B cell (primary cell): ENCODE measurements around the gene CDC42EP4. TPM values are rescaled to one million over a fixed set of nuclear protein-coding genes. Genes with fewer than 3 reads are reported as not detected.
A peak's percentile ranks its signal among the peaks of the same experiment; 100 is the strongest.

ENCODE experiments used
- ATAC-seq: fragments of 200-7000 bp; cut with Tn5 transposase; one replicate; pipeline ENCODE4 v1.10.0; 2021; ENCODE audit warnings: low read depth, mild to moderate bottlenecking, moderate number of reproducible peaks, moderate library complexity
- CTCF ChIA-PET: fragments of 350-600 bp; sonication (Branson Sonifier 250); formaldehyde crosslinking; loops from one replicate; lab custom pipeline; 2021; ENCODE audit warnings: antibody characterized with exemption, inconsistent platforms; lab: Charles Lee
- POLR2A ChIA-PET: fragments of 350-600 bp; sonication (Branson Sonifier 250); formaldehyde crosslinking; loops from one replicate; lab custom pipeline; 2021; ENCODE audit warnings: antibody characterized with exemption; lab: Charles Lee
- DNase-seq: peaks from one replicate; pipeline ENCODE4 v3.0.0; 2013
- H2AFZ ChIP-seq: 2 replicates; pipeline ENCODE4 v1.6.1; 2012; ENCODE audit warnings: mild to moderate bottlenecking, low read depth, low read length; ENCODE audit not compliant: insufficient read depth, poor library complexity, severe bottlenecking
- H3K27ac ChIP-seq, 2 donors: 1 replicate in 1 of 2; 2 replicates in 1 of 2; pipeline ENCODE4 v1.5.1; 2012 to 2013; ENCODE audit warnings: low read length in 2 of 2, mild to moderate bottlenecking in 2 of 2, moderate library complexity in 1 of 2
- H3K27me3 ChIP-seq, 4 experiments: fragments of 200-600 bp in 1 of 4; sonication (generic) in 1 of 4; replicated peaks in 1 of 4; 1 replicate in 2 of 4; 2 replicates in 2 of 4; pipeline versions ENCODE4 v1.6.1 to v1.7.0; 2013 to 2016; ENCODE audit warnings: low read length in 3 of 4, mild to moderate bottlenecking in 2 of 4, mixed read lengths in 1 of 4, moderate library complexity in 1 of 4; ENCODE audit not compliant: insufficient read depth in 4 of 4, control insufficient read depth in 3 of 4; ENCODE audit errors: control extremely low read depth in 1 of 4
- H3K36me3 ChIP-seq, 2 experiments: replicated peaks in 1 of 2; 1 replicate in 1 of 2; 2 replicates in 1 of 2; pipeline versions ENCODE4 v1.6.1 to v1.7.1; 2013; ENCODE audit warnings: low read length in 1 of 2; ENCODE audit not compliant: insufficient read depth in 2 of 2, control insufficient read depth in 1 of 2; ENCODE audit errors: control extremely low read depth in 1 of 2, extremely low read depth in 1 of 2
- H3K4me1 ChIP-seq, 2 donors: fragments of 200-600 bp in 1 of 2; sonication (generic) in 1 of 2; 1 replicate in 1 of 2; 2 replicates in 1 of 2; pipeline versions ENCODE4 v1.5.1 to v1.6.1; 2013 to 2017; ENCODE audit warnings: low read length in 2 of 2; ENCODE audit not compliant: control insufficient read depth in 2 of 2, insufficient read depth in 2 of 2
- H3K4me2 ChIP-seq: replicated peaks from 2 replicates; pipeline ENCODE3; 2012; ENCODE audit warnings: mild to moderate bottlenecking, low read depth, low read length; ENCODE audit not compliant: poor library complexity, severe bottlenecking
- H3K4me3 ChIP-seq, 5 experiments: fragments of 200-600 bp in 1 of 5; sonication (generic) in 1 of 5; 1 replicate in 3 of 5; 2 replicates in 2 of 5; pipeline versions ENCODE4 v1.5.1 to v1.7.0; 2011 to 2016; ENCODE audit warnings: low read length in 4 of 5, mild to moderate bottlenecking in 4 of 5, low read depth in 2 of 5, control low read depth in 1 of 5, moderate library complexity in 1 of 5; ENCODE audit not compliant: insufficient read depth in 1 of 5; ENCODE audit errors: control extremely low read depth in 1 of 5, extremely low read depth in 1 of 5
- H3K79me2 ChIP-seq: fragments of 200-600 bp; sonication (generic); one replicate; pipeline ENCODE4 v1.6.0; 2016; ENCODE audit warnings: low read length; ENCODE audit not compliant: control insufficient read depth, insufficient read depth
- H3K9ac ChIP-seq: fragments of 200-600 bp; sonication (generic); 2 replicates; pipeline ENCODE4 v1.6.1; 2017; ENCODE audit warnings: mild to moderate bottlenecking, low read length, moderate library complexity
- H3K9me3 ChIP-seq, 3 donors: one replicate each; pipeline versions ENCODE4 v1.6.1 to v1.7.1; 2013; ENCODE audit warnings: low read length in 2 of 3; ENCODE audit not compliant: control insufficient read depth in 2 of 3, insufficient read depth in 1 of 3; ENCODE audit errors: control extremely low read depth in 1 of 3
- H4K20me1 ChIP-seq: 2 replicates; pipeline ENCODE4 v1.6.0; 2012; ENCODE audit warnings: mild to moderate bottlenecking, low read length; ENCODE audit not compliant: insufficient read depth, control insufficient read depth, poor library complexity, severe bottlenecking
- H3K27ac Mint-ChIP-seq: one replicate; pipeline ENCODE4 v1.8.0; 2021; ENCODE audit warnings: mixed read lengths
- H3K27me3 Mint-ChIP-seq: one replicate; pipeline ENCODE4 v1.8.0; 2021; ENCODE audit warnings: mixed read lengths
- H3K4me1 Mint-ChIP-seq: one replicate; pipeline ENCODE4 v1.8.0; 2021; ENCODE audit warnings: mixed read lengths
- H3K4me3 Mint-ChIP-seq: one replicate; pipeline ENCODE4 v1.8.0; 2021; ENCODE audit warnings: mixed read lengths
- H3K9me3 Mint-ChIP-seq: one replicate; pipeline ENCODE4 v1.8.0; 2022; ENCODE audit warnings: mixed read lengths; ENCODE audit not compliant: insufficient read depth
- EZH2 ChIP-seq: IDR thresholded peaks from 2 replicates; pipeline ENCODE4 v1.6.1; 2012; ENCODE audit warnings: borderline replicate concordance, low read depth, mild to moderate bottlenecking, moderate library complexity, low read length; ENCODE audit not compliant: insufficient read depth, poor library complexity, severe bottlenecking
- WGBS: methylation state at CpG from one replicate; pipeline ENCODE4 v1.1.5; 2013; ENCODE audit warnings: missing lambda C conversion rate; ENCODE audit not compliant: insufficient coverage; 5-methylcytosine and 5-hydroxymethylcytosine counted together
- intact Hi-C: fragments of 100-400 bp; cut with micrococcal nuclease; formaldehyde crosslinking; loops from one replicate; pipeline ENCODE4 v1.10.0; 2022
- polyA plus RNA-seq: library from polyadenylated mRNA; depleted of rRNA; stranded (reverse); fragments of >200 nt; gene quantifications from 2 replicates; pipeline ENCODE4 v1.2.3, GENCODE V29; 2012
- total RNA-seq, 2 donors: library from RNA; stranded (reverse); fragments of 120-200 nt in 1 of 2; gene quantifications; 1 replicate in 1 of 2; 2 replicates in 1 of 2; pipeline versions ENCODE4 v1.2.3 to v1.2.4, GENCODE V29; 2013 to 2022
- TF ChIP-seq, protein P1 (sequence below): fragments of 200-600 bp; IDR thresholded peaks from one replicate; pipeline ENCODE4 v1.8.0; 2022; ENCODE audit warnings: antibody characterized with exemption, mild to moderate bottlenecking

CDC42EP4 gene
- total and polyA plus RNA-seq, 2 donors (not counting 1 experiment from before 2014, with no cell fraction given) = 0.79 to 2.0 TPM

DNA sequence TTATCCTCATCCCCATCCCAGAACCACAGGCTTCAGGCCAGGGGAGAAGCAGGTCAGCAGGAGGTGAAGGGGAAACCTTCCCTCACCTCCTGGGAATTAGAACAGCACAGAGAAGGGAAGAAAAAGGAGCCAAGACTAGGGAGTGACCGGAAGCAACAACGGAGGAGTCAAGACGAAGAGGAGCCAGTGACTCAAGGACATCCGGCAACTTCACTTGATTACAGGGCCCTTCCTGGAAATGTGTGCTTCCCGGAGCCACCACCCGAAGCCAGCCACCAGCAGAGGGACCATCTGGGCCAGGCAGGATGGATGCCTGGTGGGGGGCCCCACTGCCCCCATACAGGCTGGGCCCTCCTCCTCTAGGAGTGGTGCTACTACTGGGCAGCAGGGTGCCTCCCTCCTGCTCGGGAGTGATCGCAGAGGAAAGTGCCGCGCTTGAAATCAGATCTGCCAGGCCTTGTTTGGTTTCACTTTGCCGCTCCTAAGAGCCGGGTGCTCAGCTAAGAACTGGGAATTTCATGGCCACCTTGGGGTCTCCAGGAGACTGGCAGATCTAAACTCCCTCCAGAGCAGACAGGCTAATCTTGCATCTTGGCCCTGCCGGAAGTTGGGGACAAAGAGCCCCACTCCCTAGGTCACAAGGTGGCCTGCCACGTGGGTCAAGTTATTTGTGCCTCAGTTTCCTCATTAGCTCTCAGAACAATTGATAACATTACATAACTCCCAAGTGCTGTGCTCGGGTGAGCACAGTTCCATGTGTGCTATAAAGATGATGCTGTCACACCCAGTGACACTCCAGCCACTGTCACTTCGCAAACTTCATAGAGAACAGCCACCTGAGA lies 6.6 kb downstream of the CDC42EP4 start:
- CTCF ChIA-PET = no interaction called here
- no peaks in the 10 kb centered on the region for H3K79me2 ChIP-seq

DNA sequence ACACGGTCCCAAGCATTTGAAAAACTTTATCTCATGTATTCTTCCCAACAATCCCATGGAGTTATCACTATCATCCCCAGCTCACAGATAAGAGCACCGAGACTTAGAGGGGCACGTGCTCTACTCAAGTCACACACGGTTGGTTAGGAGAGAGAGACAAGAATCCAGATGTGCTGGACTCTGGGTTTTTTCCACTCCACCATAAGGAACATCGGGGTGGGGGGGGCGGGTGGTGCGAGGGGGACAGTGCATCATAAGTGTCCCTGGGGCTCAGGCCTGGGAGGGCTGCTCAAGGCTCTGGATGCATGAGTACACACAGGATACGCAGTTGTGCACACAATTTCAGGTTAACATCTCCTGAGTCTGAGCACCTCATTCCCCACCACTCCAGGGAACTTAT lies 7.4 kb downstream of the CDC42EP4 start:
- Histone ChIP-seq H3K4me1 (peaks cover 0 to 2% of the 10 kb centered on the region in 2 donors), H2AFZ (no peak overlapping the region), H3K79me2 (no peaks in the 10 kb centered on the region), H3K27ac (no peak overlapping the region), H3K9me3 (no peaks in the 10 kb centered on the region), H3K4me2 (no peak overlapping the region), H3K4me3 (no peak overlapping the region), H3K27me3 (peaks cover 0 to 24% (median 3%) of the 10 kb centered on the region in 4 experiments), H3K36me3 (no peaks in the 10 kb centered on the region), H4K20me1 (no peaks in the 10 kb centered on the region), H3K9ac (no peak overlapping the region)
- ChIA-PET CTCF (no interaction called here), POLR2A (no interaction called here)
- intact Hi-C loops = no loop called here
- H3K27me3 Mint-ChIP-seq = peaks cover 7% of the 10 kb centered on the region
- ATAC-seq (no peak), DNase-seq (no peak)
- peaks cover 2% of the 10 kb centered on the region for H3K4me1 Mint-ChIP-seq
- 83% methylated on average over 1 of the region's 8 CpGs for WGBS
- no peaks in the 10 kb centered on the region for H3K9me3 Mint-ChIP-seq
- no peak overlapping the region for H3K27ac Mint-ChIP-seq
- H3K4me3 Mint-ChIP-seq = no peak overlapping the region
- no peak for TF ChIP-seq EZH2
- TF ChIP-seq, protein P1, sequence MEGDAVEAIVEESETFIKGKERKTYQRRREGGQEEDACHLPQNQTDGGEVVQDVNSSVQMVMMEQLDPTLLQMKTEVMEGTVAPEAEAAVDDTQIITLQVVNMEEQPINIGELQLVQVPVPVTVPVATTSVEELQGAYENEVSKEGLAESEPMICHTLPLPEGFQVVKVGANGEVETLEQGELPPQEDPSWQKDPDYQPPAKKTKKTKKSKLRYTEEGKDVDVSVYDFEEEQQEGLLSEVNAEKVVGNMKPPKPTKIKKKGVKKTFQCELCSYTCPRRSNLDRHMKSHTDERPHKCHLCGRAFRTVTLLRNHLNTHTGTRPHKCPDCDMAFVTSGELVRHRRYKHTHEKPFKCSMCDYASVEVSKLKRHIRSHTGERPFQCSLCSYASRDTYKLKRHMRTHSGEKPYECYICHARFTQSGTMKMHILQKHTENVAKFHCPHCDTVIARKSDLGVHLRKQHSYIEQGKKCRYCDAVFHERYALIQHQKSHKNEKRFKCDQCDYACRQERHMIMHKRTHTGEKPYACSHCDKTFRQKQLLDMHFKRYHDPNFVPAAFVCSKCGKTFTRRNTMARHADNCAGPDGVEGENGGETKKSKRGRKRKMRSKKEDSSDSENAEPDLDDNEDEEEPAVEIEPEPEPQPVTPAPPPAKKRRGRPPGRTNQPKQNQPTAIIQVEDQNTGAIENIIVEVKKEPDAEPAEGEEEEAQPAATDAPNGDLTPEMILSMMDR = no peak

More for the DNA sequence above, 6.6 kb downstream of the CDC42EP4 start:
- WGBS = 42% methylated on average over 16 of the region's 16 CpGs
- no peak overlapping the region for H2AFZ ChIP-seq
- H3K4me3 Mint-ChIP-seq = no peak overlapping the region
- no peak for TF ChIP-seq EZH2
- TF ChIP-seq, protein P1 = no peak
- H3K4me2 ChIP-seq = peak overlapping the region; percentile 20
- H3K4me1 ChIP-seq = peaks cover 7 to 9% of the 10 kb centered on the region in 2 donors
- no peak for DNase-seq
- H3K27ac ChIP-seq = no peak overlapping the region
- no peaks in the 10 kb centered on the region for H3K9me3 Mint-ChIP-seq
- intact Hi-C loops = no loop called here
- no peak overlapping the region for H3K4me3 ChIP-seq
- ATAC-seq = no peak
- peaks cover 7% of the 10 kb centered on the region for H3K4me1 Mint-ChIP-seq
- H3K27ac Mint-ChIP-seq = no peak overlapping the region
- H4K20me1 ChIP-seq = no peaks in the 10 kb centered on the region
- H3K9ac ChIP-seq = no peak overlapping the region
- H3K27me3 Mint-ChIP-seq = peaks cover 7% of the 10 kb centered on the region
- H3K9me3 ChIP-seq = no peaks in the 10 kb centered on the region
- peaks cover 0 to 27% (median 5%) of the 10 kb centered on the region in 4 experiments for H3K27me3 ChIP-seq
- POLR2A ChIA-PET = no interaction called here
- H3K36me3 ChIP-seq = no peaks in the 10 kb centered on the region
